Ishikawa (cell line): Measurements from ENCODE around the gene AATF.

Experiments used
- CEBPB ChIP-seq: IDR thresholded peaks from 2 replicates; pipeline ENCODE4 v1.6.1; 2012
- CREB1 ChIP-seq: IDR thresholded peaks from 2 replicates; pipeline ENCODE4 v1.6.1; 2012; ENCODE audit warnings: low read depth
- EGR1 ChIP-seq: IDR thresholded peaks from 2 replicates; pipeline ENCODE4 v1.6.1; 2012
- EP300 ChIP-seq: IDR thresholded peaks from 2 replicates; pipeline ENCODE4 v1.6.1; 2012; ENCODE audit warnings: borderline replicate concordance
- FOXM1 ChIP-seq: IDR thresholded peaks from 2 replicates; pipeline ENCODE4 v1.6.1; 2012; ENCODE audit warnings: low read depth, borderline replicate concordance
- NFIC ChIP-seq: IDR thresholded peaks from 2 replicates; pipeline ENCODE4 v1.6.1; 2012
- RAD21 ChIP-seq: IDR thresholded peaks from 2 replicates; pipeline ENCODE4 v1.6.1; 2012; ENCODE audit warnings: low read depth
- REST ChIP-seq: IDR thresholded peaks from 2 replicates; pipeline ENCODE4 v1.6.1; 2012; ENCODE audit warnings: low read depth, mild to moderate bottlenecking
- TAF1 ChIP-seq: IDR thresholded peaks from 2 replicates; pipeline ENCODE4 v1.6.1; 2012; ENCODE audit warnings: low read depth, mild to moderate bottlenecking
- TCF12 ChIP-seq: IDR thresholded peaks from 2 replicates; pipeline ENCODE4 v1.6.1; 2012; ENCODE audit warnings: low read depth
- TEAD4 ChIP-seq: IDR thresholded peaks from 2 replicates; pipeline ENCODE4 v1.6.1; 2012
- YY1 ChIP-seq: IDR thresholded peaks from 2 replicates; pipeline ENCODE4 v1.6.1; 2012; ENCODE audit warnings: low read depth
- ZBTB7A ChIP-seq: IDR thresholded peaks from 2 replicates; pipeline ENCODE4 v1.6.1; 2012; ENCODE audit warnings: low read depth
- TF ChIP-seq, protein P1 (sequence below): IDR thresholded peaks from 2 replicates; pipeline ENCODE4 v1.6.1; 2012

- TF ChIP-seq NFIC (no peak), EP300 (no peak), RAD21 (no peak), EGR1 (no peak), CEBPB (no peak), TAF1 (no peak), REST (no peak), YY1 (no peak), ZBTB7A (no peak), FOXM1 (no peak), CREB1 (no peak), TCF12 (no peak), TEAD4 (no peak)
- TF ChIP-seq, protein P1, sequence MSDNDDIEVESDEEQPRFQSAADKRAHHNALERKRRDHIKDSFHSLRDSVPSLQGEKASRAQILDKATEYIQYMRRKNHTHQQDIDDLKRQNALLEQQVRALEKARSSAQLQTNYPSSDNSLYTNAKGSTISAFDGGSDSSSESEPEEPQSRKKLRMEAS: no peak
Measured at GRCh38 chr17:37017404-37017803, 68.7 kb downstream of the AATF start.
